ENCODE measurements around the gene COL19A1. TPM values are rescaled to one million over a fixed set of nuclear protein-coding genes. Genes with fewer than 3 reads are reported as not detected.

COL19A1 gene
- total and polyA plus RNA-seq, 2 of the 13 experiments (the other 11 are each of a cell fraction or from before 2014, with no cell fraction given): not detected

DNA sequence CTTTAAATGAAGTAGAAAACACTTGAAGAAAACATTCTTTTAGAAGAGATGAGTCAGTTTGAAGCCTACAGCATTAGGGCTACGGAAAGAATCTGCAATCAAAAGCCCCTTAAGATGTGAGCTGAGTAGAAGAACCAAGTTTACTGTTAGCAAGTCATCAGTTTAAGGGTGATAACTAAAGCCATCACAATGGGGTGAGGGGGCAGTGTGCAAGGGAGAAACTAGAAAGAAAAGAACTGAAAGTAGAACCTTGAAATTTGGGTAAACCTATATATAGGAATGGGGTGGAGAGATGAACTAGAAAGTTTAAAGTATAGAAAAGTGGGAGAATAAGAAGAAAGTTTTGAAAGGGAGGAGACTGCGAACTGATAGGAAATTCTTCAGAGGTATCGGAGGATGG, 212.9 kb downstream of the COL19A1 start:
- no peak overlapping the region for H2AFZ ChIP-seq (ENCODE audit: low read length)
- H3K4me1 ChIP-seq (ENCODE audit: insufficient read depth, low read length): no peaks in the 10 kb centered on the region
- in situ Hi-C loops (cut with HindIII; ENCODE audit: extremely low pct_ligation_motif_present, low pct_unique_long_range_greater_than_20kb): no loop called here
- FAIRE-seq: no peak
- H3K4me3 ChIP-seq (replicated peaks in 1 of 3; ENCODE audit: insufficient read depth in 1 of 3, low read depth in 2 of 3, low read length in 3 of 3): no peak overlapping the region
- no peaks in the 10 kb centered on the region for H3K36me3 ChIP-seq (replicated peaks in 1 of 2; ENCODE audit: control insufficient read depth in 1 of 2, insufficient read depth in 2 of 2, low read length in 2 of 2)
- no peak overlapping the region for H3K4me2 ChIP-seq (ENCODE audit: low read depth, low read length)
- no peaks in the 10 kb centered on the region for H4K20me1 ChIP-seq (ENCODE audit: insufficient read depth, low read length)
- no TSS peak for BruUV-seq (replicated peaks)
- no peak overlapping the region for H3K9ac ChIP-seq (ENCODE audit: insufficient read depth, low read depth, low read length)
- ChIA-PET POLR2A (no interaction called here), CTCF (ENCODE audit: low intra/inter-chr PET ratio, low total read pairs) (no interaction called here)
- 45% methylated on average over 3 of the region's 3 CpGs for WGBS (ENCODE audit: low lambda C conversion rate)
- no peak for DNase-seq (ENCODE audit: low spot score)
- no peaks in the 10 kb centered on the region for H3K9me3 ChIP-seq (ENCODE audit: low read length)
- TF ChIP-seq FOXA1 (IDR thresholded peaks at IDR 0.05) (no peak), FOXA1 (CRISPR knock-in tag; IDR thresholded peaks at IDR 0.05) (no peak)
- H3K79me2 ChIP-seq (ENCODE audit: insufficient read depth, low read length): no peaks in the 10 kb centered on the region
- ATAC-seq: no peak
- H3K27me3 ChIP-seq (ENCODE audit: control insufficient read depth in 1 of 2, insufficient read depth in 2 of 2, low read length in 2 of 2): no peaks in the 10 kb centered on the region; a peak in 1 of 5 replicates
- intact Hi-C loops (cut with micrococcal nuclease; ENCODE audit: unreplicated experiment): no loop called here
- no peak overlapping the region for H3K27ac ChIP-seq (ENCODE audit: extremely low read length, insufficient read depth, low read length)

DNA sequence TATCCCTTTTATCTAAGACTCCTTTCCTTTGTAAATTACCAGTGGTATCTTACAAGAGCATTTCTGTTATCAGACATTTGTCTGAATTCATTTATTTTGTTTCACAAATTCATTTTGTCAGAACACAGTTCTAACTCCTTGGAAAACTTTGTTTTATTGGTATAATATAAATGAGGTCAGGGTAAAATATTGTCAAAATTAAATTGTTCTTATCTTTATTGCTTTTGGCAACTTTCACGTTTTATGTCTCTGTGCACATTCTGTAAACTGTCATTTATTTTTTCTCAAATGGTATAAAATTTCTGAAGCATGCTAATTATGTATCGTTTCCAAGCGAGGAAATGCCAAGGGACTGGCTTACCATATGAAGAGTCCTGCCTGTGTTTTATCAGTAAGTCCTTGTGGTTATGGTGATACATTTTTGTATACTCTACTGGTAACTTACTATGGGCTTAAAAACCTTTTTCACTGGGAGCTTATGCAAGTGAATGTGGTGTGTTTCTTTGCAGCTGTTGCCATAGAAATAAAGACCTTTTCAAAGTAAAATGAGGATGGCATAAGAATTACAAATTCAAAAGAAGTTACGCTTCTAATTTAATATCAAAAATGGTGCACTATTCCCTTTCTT, 214.2 kb downstream of the COL19A1 start:
- ATAC-seq: no peak
- Histone ChIP-seq H3K9me3 (ENCODE audit: low read length) (no peaks in the 10 kb centered on the region), H3K36me3 (replicated peaks in 1 of 2; ENCODE audit: control insufficient read depth in 1 of 2, insufficient read depth in 2 of 2, low read length in 2 of 2) (no peaks in the 10 kb centered on the region), H4K20me1 (ENCODE audit: insufficient read depth, low read length) (no peaks in the 10 kb centered on the region), H3K27me3 (ENCODE audit: control insufficient read depth in 1 of 2, insufficient read depth in 2 of 2, low read length in 2 of 2) (no peaks in the 10 kb centered on the region; a peak in 1 of 5 replicates), H3K27ac (ENCODE audit: extremely low read length, insufficient read depth, low read length) (no peak overlapping the region), H3K4me3 (replicated peaks in 1 of 3; ENCODE audit: insufficient read depth in 1 of 3, low read depth in 2 of 3, low read length in 3 of 3) (no peak overlapping the region), H3K79me2 (ENCODE audit: insufficient read depth, low read length) (no peaks in the 10 kb centered on the region), H2AFZ (ENCODE audit: low read length) (no peak overlapping the region), H3K4me2 (ENCODE audit: low read depth, low read length) (no peak overlapping the region), H3K9ac (ENCODE audit: insufficient read depth, low read depth, low read length) (no peak overlapping the region), H3K4me1 (ENCODE audit: insufficient read depth, low read length) (no peaks in the 10 kb centered on the region)
- in situ Hi-C loops (cut with HindIII; ENCODE audit: extremely low pct_ligation_motif_present, low pct_unique_long_range_greater_than_20kb) (no loop called here), intact Hi-C loops (cut with micrococcal nuclease; ENCODE audit: unreplicated experiment) (no loop called here)
- ChIA-PET POLR2A (no interaction called here), CTCF (ENCODE audit: low intra/inter-chr PET ratio, low total read pairs) (no interaction called here)
- WGBS (ENCODE audit: low lambda C conversion rate): 1% methylated on average over 4 of the region's 4 CpGs
- TF ChIP-seq HOXA3 (CRISPR knock-in tag; IDR thresholded peaks at IDR 0.05): no peak
- no peak for TF ChIP-seq TCF12 (IDR thresholded peaks at IDR 0.05)
- TF ChIP-seq TCF12 (CRISPR knock-in tag; IDR thresholded peaks at IDR 0.05): no peak
- TF ChIP-seq RFX1 (IDR thresholded peaks at IDR 0.05): no peak
- no peak for TF ChIP-seq FOXA1 (IDR thresholded peaks at IDR 0.05)
- TF ChIP-seq FOXA1 (CRISPR knock-in tag; IDR thresholded peaks at IDR 0.05): no peak
- TF ChIP-seq PCBP1 (IDR thresholded peaks at IDR 0.05; ENCODE audit: borderline replicate concordance, low read depth, low read length): no peak
- no peak for TF ChIP-seq ZSCAN5A (CRISPR knock-in tag; IDR thresholded peaks at IDR 0.05; ENCODE audit: borderline replicate concordance)
- TF ChIP-seq, protein P1, sequence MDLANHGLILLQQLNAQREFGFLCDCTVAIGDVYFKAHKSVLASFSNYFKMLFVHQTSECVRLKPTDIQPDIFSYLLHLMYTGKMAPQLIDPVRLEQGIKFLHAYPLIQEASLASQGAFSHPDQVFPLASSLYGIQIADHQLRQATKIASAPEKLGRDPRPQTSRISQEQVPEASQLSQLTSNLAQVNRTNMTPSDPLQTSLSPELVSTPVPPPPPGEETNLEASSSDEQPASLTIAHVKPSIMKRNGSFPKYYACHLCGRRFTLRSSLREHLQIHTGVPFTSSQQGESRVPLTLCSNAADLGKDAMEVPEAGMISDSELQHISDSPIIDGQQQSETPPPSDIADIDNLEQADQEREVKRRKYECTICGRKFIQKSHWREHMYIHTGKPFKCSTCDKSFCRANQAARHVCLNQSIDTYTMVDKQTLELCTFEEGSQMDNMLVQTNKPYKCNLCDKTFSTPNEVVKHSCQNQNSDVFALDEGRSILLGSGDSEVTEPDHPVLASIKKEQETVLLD (CRISPR knock-in tag; IDR thresholded peaks at IDR 0.05; ENCODE audit: low read depth): no peak
- TF ChIP-seq TRIM24 (CRISPR knock-in tag; IDR thresholded peaks at IDR 0.05): no peak
- TF ChIP-seq ELF1 (CRISPR knock-in tag; IDR thresholded peaks at IDR 0.05): no peak
- no peak for TF ChIP-seq UBTF (CRISPR knock-in tag; IDR thresholded peaks at IDR 0.05)
- TF ChIP-seq MTA3 (CRISPR knock-in tag; IDR thresholded peaks at IDR 0.05): no peak
- BruUV-seq (replicated peaks): no TSS peak
- FAIRE-seq: no peak
- DNase-seq (ENCODE audit: low spot score): no peak
